KOPT-K1 (cell line): ENCODE results near the gene TSACC.

Experiments used
- H3K27ac ChIP-seq: fragments of 200-600 bp; sonication (generic); 2 replicates; pipeline ENCODE4 v1.5.1; 2016; ENCODE audit warnings: antibody characterized with exemption, mild to moderate bottlenecking, low read depth, low read length; ENCODE audit not compliant: poor library complexity, severe bottlenecking
- H3K36me3 ChIP-seq: fragments of 200-600 bp; sonication (generic); 2 replicates; pipeline ENCODE4 v1.5.1; 2017; ENCODE audit warnings: antibody characterized with exemption, mild to moderate bottlenecking, low read length, moderate library complexity; ENCODE audit not compliant: insufficient read depth
- H3K9me3 ChIP-seq: fragments of 200-600 bp; sonication (generic); 2 replicates; pipeline ENCODE4 v1.5.1; 2017; ENCODE audit warnings: antibody characterized with exemption, low read length, mild to moderate bottlenecking; ENCODE audit not compliant: insufficient read depth, poor library complexity, severe bottlenecking

Gene TSACC

DNA sequence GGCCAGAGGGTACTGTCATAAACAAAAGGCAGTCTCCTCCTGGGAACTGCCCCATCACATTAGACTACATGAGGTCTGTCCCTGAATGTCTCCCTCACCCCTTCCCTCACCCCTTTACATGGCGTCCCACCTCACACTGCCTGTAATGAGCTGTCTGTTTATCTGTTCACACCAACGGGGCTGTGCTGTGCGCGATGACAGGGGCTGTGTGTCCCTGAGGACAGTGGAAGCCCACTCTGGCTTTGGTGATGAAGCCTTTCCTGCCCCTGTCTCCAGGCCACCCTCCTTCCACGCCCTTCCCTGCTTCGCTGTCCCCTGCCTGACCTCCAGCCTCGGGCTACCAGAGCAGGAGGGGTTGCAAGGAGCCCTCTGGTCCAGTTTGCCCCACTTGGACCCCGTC is 53.4 kb downstream of the TSACC start:
- no peaks in the 10 kb centered on the region for H3K36me3 ChIP-seq
- H3K9me3 ChIP-seq, result no peaks in the 10 kb centered on the region
- H3K27ac ChIP-seq, result no peak overlapping the region

- Histone ChIP-seq H3K9me3 (no peaks in the 10 kb centered on the region), H3K27ac (no peak overlapping the region), H3K36me3 (no peaks in the 10 kb centered on the region)
These were observed 54.1 kb downstream of the TSACC start for GRCh38 chr1:156392452-156392853.

- Histone ChIP-seq H3K36me3 (no peaks in the 10 kb centered on the region), H3K27ac (no peak overlapping the region), H3K9me3 (no peaks in the 10 kb centered on the region)
These were observed 54.8 kb downstream of the TSACC start for GRCh38 chr1:156393095-156393494.

GRCh38 chr1:156394082-156394481 is 55.8 kb downstream of the TSACC start:
- Histone ChIP-seq H3K9me3 (no peaks in the 10 kb centered on the region), H3K27ac (no peak overlapping the region), H3K36me3 (no peaks in the 10 kb centered on the region)

DNA sequence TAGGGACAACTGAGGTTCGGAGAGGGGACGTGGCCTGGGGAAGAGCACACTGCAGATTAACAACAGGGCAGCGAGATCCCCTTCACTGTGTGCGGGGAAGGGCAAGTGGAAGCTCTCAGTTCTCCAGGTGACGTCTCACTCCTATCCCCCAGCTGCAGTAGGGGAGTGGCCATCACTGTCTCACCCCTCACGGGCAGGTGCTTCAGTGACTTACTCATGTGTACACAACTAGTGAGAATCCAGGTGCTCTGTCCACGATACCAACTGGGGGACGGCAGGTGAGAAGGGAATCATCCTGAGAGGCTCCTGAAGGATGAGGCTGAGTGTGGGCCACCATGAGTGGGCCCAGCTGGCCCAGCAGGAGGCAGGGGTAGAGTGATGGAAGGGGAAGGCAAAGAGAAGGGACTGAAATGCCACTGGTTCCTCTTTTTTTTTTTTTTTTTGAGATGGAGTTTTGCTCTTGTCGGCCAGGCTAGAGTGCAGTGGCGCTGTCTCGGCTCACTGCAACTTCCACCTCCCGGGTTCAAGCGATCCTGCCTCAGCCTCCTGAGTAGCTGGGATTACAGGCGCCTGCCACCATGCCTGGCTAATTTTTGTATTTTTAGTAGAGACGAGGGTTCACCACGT is 56.6 kb downstream of the TSACC start:
- no peak overlapping the region for H3K27ac ChIP-seq
- no peaks in the 10 kb centered on the region for H3K36me3 ChIP-seq
- no peaks in the 10 kb centered on the region for H3K9me3 ChIP-seq
